NCI-H2107 treated with DMSO at 0.1 percent for 48 hours (cell line): ENCODE measurements around the gene OR4Q2.
"Not testable (repeated sequence)": the region's sequence is repeated elsewhere in the genome, so short reads cannot be mapped to it uniquely, and the experiment has no call there.

ENCODE experiments used
- DNase-seq: peaks from one replicate; lab custom pipeline; 2025; ENCODE audit not compliant: unreplicated experiment; lab: John Stamatoyannopoulos, UW

Gene OR4Q2

DNA sequence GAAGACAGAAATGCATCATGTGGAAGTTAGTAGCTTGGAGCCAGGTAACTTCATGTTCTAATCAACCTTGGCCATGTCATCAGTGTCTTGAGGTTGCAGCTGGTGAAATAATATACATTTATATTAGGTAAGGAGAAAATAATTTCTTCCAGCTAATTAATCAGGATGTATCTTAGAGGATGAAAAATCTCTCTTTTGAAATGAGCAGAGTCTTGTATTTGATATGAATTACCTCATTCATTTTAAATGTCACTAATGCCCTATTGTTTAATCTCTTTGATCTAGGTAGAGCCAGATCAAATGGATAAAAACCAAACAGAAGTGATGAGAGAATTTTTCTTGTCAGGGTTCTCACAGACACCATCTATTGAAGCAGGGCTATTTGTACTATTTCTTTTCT lies at the start of gene OR4Q2:
OR4Q2 (plus strand) TSS at position 301 of the 400 bp plus-strand sequence.
- no peak for DNase-seq

DNA sequence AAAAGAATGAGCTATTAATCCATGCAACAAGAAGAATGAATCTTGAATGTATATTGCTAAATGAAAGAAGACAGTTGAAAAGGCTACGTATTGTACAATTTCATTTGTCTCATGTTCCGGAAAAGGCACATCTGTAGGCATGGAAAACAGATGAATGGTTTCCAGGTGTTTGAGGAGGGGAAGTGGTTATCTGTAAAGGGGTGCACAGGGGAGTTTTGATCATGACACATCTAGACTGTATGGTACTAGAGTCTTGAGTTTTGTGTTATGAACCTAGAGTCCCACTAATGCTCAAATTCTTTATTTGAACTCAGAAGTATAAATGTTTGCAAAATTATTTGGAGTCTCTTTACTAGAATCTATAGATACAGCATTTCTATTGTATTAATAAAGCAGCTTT lies 32.2 kb upstream of the OR4Q2 start:
- DNase-seq, result not testable (repeated sequence)

GRCh38 chr14:19974844-19975243 lies 27.1 kb upstream of the OR4Q2 start:
- no peak for DNase-seq

DNA sequence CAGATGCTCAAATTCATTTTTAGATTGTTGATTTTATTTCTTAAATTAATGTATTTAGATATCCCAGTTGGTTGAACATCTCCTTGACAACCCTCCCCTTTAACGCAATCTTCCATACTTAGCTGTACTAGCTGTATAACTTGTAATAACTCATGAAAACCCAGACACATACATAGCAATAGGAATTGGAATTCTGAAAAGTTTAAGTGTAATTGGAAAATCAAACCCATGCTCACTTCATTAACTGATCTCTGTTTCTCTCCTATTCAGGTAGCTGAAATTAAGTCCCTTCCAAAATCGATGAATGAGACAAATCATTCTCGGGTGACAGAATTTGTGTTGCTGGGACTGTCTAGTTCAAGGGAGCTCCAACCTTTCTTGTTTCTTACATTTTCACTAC lies 26.7 kb upstream of the OR4Q2 start, which contains the start of gene OR4K15:
OR4K15 (plus strand) TSS at position 301 of the 400 bp plus-strand sequence; CDS start at position 301, 0 bp downstream.
- no peak for DNase-seq

GRCh38 chr14:19993438-19993837 lies 8.5 kb upstream of the OR4Q2 start:
- DNase-seq, result no peak

GRCh38 chr14:20002319-20002718 lies 356 bp downstream of the OR4Q2 start:
- DNase-seq, result no peak

DNA sequence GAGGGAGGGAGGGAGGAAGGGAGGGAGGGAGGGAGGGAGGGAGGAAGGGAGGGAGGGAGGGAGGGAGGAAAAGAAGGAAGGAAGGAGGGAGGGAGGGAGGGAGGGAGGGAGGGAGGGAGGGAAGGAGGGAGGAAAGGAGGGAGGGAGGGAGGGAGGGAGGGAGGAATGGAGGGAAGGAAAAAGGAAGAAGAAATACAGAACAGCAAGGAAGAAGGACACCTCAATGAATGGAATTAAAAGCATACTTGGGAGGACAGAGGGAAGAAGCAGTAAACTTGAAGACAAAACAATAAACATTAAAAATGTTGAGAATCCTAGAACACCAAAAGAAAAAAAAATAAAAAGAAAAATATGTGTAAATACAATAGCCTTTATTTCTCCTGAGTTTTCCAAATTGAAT lies 6.2 kb downstream of the OR4Q2 start:
- no peak for DNase-seq

DNA sequence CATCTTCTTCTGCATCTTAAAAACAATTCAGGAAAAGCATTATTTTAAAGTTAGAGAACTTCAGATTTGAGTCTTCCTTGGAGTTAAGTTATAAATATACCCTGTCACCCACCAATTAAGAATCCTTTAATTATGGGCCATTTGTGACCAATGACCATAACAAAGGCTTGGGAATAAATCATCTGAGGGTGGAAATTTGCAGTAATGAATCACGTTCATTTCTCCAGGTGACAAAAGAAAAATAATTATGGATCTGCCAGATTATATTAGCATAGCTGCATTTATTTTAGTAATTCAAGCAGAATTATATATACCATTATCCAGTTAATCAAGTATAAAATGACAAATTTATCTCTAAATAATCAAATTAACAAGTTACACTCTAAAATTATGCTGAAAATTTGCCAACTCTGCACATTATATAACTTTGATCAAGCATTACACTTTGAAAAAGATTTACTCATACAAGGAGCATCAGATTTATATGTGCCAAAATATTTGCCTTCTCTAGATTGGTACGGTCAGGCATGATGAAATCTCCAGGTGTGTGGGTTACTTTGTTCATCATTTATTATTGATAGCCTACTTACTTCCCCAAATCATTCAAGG lies 17.4 kb downstream of the OR4Q2 start, which contains the start of gene OR4K14:
OR4K14 (minus strand) TSS at position 51 of the 609 bp plus-strand sequence. CDS start 4,114 bp downstream, outside the sequence.
- DNase-seq, result no peak

DNA sequence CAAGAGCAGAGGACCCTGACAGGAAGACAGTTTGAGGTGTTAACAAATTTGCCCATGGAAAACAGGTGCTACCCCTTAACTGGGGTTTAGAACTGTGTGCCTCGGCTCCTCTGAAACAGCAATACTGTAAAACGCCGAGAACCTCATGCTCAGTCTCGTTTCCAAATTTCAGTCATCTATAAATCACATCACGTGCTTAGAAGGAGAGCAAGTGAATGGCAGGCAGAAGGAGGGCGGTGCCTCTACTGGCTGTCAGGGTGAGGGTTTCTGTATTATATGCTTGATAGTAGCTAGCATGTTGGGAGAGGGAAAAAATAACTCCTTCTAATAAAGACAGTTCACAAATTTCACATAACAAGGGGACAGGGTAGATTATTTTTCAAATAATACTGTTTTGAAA lies 29.1 kb downstream of the OR4Q2 start:
- no peak for DNase-seq

GRCh38 chr14:20035449-20035848 lies 33.5 kb downstream of the OR4Q2 start:
- no peak for DNase-seq

- no peak for DNase-seq
These were observed 34.0 kb downstream of the OR4Q2 start, which contains the start of gene OR4K13 for GRCh38 chr14:20035938-20036337. TSS of gene OR4K13 (minus strand) at chr14:20036038. CDS start at chr14:20034758, 1,280 bp downstream.

- no peak for DNase-seq
These were observed 42.3 kb downstream of the OR4Q2 start for GRCh38 chr14:20044243-20044642.

- DNase-seq, result no peak
These were observed 46.2 kb downstream of the OR4Q2 start for GRCh38 chr14:20048202-20048601.
